H1 (cell line): ENCODE data around the gene NT5C1A. TPM values are rescaled to one million over a fixed set of nuclear protein-coding genes. Genes with fewer than 3 reads are reported as not detected.

Experiments used
- CTCF ChIA-PET: fragments of 300-600 bp; sonication (Branson Sonifier 250); formaldehyde crosslinking; loops from one replicate; lab custom pipeline; 2021; ENCODE audit not compliant: partially characterized antibody; lab: Charles Lee
- POLR2A ChIA-PET: fragments of 300-600 bp; sonication (Branson Sonifier 250); formaldehyde crosslinking; loops from one replicate; lab custom pipeline; 2021; ENCODE audit warnings: inconsistent platforms; ENCODE audit not compliant: partially characterized antibody; lab: Charles Lee
- DNase-seq, 2 experiments: peaks; one replicate each; pipeline versions ENCODE4 v3.0.0 to v3.0.0-alpha.2; 2010 to 2022; ENCODE audit warnings: low spot score in 2 of 2, low read depth in 1 of 2, mixed read lengths in 1 of 2
- FAIRE-seq: peaks from 2 replicates; lab custom pipeline; 2011; peaks lifted over from hg19 to GRCh38; lab: Jason Lieb, UNC
- H2AFZ ChIP-seq: 2 replicates; pipeline ENCODE4 v1.8.1; 2012; ENCODE audit warnings: low read length, inconsistent platforms
- H2AK5ac ChIP-seq: 2 replicates; pipeline ENCODE4 v1.6.1; 2013; ENCODE audit warnings: low read depth, low read length
- H2BK120ac ChIP-seq: replicated peaks from 2 replicates; pipeline ENCODE3; 2013; ENCODE audit warnings: low read depth, low read length, inconsistent platforms
- H2BK12ac ChIP-seq: 2 replicates; pipeline ENCODE4 v1.6.1; 2013; ENCODE audit warnings: low read depth, low read length
- H2BK15ac ChIP-seq: 2 replicates; pipeline ENCODE4 v1.6.1; 2013; ENCODE audit warnings: low read length
- H2BK20ac ChIP-seq: 2 replicates; pipeline ENCODE4 v1.6.1; 2013; ENCODE audit warnings: low read length
- H2BK5ac ChIP-seq: 2 replicates; pipeline ENCODE4 v1.6.1; 2013; ENCODE audit warnings: low read depth, low read length
- H3K14ac ChIP-seq: 2 replicates; pipeline ENCODE4 v1.6.1; 2013; ENCODE audit warnings: inconsistent platforms; ENCODE audit not compliant: insufficient read length
- H3K18ac ChIP-seq: 2 replicates; pipeline ENCODE4 v1.6.1; 2013; ENCODE audit warnings: low read length; ENCODE audit errors: extremely low read depth
- H3K23ac ChIP-seq: 2 replicates; pipeline ENCODE4 v1.6.1; 2013; ENCODE audit warnings: inconsistent platforms; ENCODE audit not compliant: insufficient read length
- H3K23me2 ChIP-seq: 2 replicates; pipeline ENCODE4 v1.6.1; 2013; ENCODE audit warnings: low read depth, low read length
- H3K27ac ChIP-seq: 2 replicates; pipeline ENCODE4 v1.6.1; 2011; ENCODE audit warnings: low read depth, low read length, inconsistent platforms
- H3K27me3 ChIP-seq, 4 experiments: replicated peaks in 1 of 4; 1 replicate in 1 of 4; 2 replicates in 3 of 4; pipeline versions ENCODE4 v1.6.1 to v1.8.1; 2011 to 2013; ENCODE audit warnings: low read length in 3 of 4, mild to moderate bottlenecking in 3 of 4, inconsistent platforms in 2 of 4, mixed read lengths in 2 of 4, moderate library complexity in 1 of 4; ENCODE audit not compliant: control insufficient read depth in 3 of 4, insufficient read depth in 3 of 4; ENCODE audit errors: extremely low read depth in 1 of 4
- H3K36me3 ChIP-seq, 4 experiments: 2 replicates each; pipeline versions ENCODE4 v1.6.1 to v1.8.1; 2011 to 2013; ENCODE audit warnings: mild to moderate bottlenecking in 4 of 4, low read length in 3 of 4, moderate library complexity in 2 of 4, control low read depth in 1 of 4, inconsistent platforms in 1 of 4; ENCODE audit not compliant: insufficient read depth in 4 of 4, control insufficient read depth in 2 of 4
- H3K4ac ChIP-seq: replicated peaks from 2 replicates; pipeline ENCODE3; 2013; ENCODE audit warnings: low read length, low read depth, mixed read lengths, inconsistent platforms; ENCODE audit not compliant: insufficient read length
- H3K4me1 ChIP-seq, 4 experiments: replicated peaks in 1 of 4; 1 replicate in 1 of 4; 2 replicates in 3 of 4; pipeline versions ENCODE4 v1.6.1 to v1.8.1; 2011 to 2013; ENCODE audit warnings: low read length in 3 of 4, inconsistent platforms in 2 of 4, mixed read lengths in 1 of 4; ENCODE audit not compliant: insufficient read depth in 4 of 4, control insufficient read depth in 3 of 4
- H3K4me2 ChIP-seq, 2 experiments: 2 replicates each; pipeline versions ENCODE4 v1.6.1 to v1.8.1; 2011 to 2013; ENCODE audit warnings: low read depth in 2 of 2, low read length in 2 of 2, control low read depth in 1 of 2, inconsistent platforms in 1 of 2, mild to moderate bottlenecking in 1 of 2; ENCODE audit not compliant: insufficient read depth in 1 of 2
- H3K4me3 ChIP-seq, 4 experiments: fragments of 200-600, 300-600 bp in 1 of 4; sonication (generic), shearing (Covaris generic), sonication (Bioruptor Twin) in 1 of 4; 2 replicates each; pipeline versions ENCODE4 v1.5.1 to v1.8.1; 2011 to 2016; ENCODE audit warnings: low read length in 4 of 4, low read depth in 3 of 4, control low read depth in 2 of 4, inconsistent platforms in 2 of 4, mild to moderate bottlenecking in 2 of 4, mixed read lengths in 1 of 4, moderate library complexity in 1 of 4; ENCODE audit not compliant: insufficient read depth in 2 of 4; ENCODE audit errors: extremely low read depth in 1 of 4
- H3K56ac ChIP-seq: replicated peaks from 2 replicates; pipeline ENCODE3; 2013; ENCODE audit warnings: low read depth, mild to moderate bottlenecking, mixed read lengths, low read length, inconsistent platforms; ENCODE audit not compliant: insufficient read length
- H3K79me1 ChIP-seq: 2 replicates; pipeline ENCODE4 v1.6.1; 2013; ENCODE audit warnings: low read depth, low read length, control low read depth
- H3K79me2 ChIP-seq, 2 experiments: 2 replicates each; pipeline versions ENCODE4 v1.6.1 to v1.8.1; 2012 to 2013; ENCODE audit warnings: low read length in 2 of 2, mild to moderate bottlenecking in 2 of 2, inconsistent platforms in 1 of 2; ENCODE audit not compliant: insufficient read depth in 2 of 2, control insufficient read depth in 1 of 2
- H3K9ac ChIP-seq, 4 experiments: replicated peaks in 1 of 4; 1 replicate in 1 of 4; 2 replicates in 3 of 4; pipeline versions ENCODE4 v1.6.1 to v1.8.1; 2011 to 2013; ENCODE audit warnings: low read depth in 3 of 4, low read length in 3 of 4, control low read depth in 2 of 4, mild to moderate bottlenecking in 2 of 4, moderate library complexity in 2 of 4, inconsistent platforms in 1 of 4; ENCODE audit errors: extremely low read depth in 1 of 4
- H3K9me3 ChIP-seq, 2 experiments: 2 replicates each; pipeline versions ENCODE4 v1.6.1 to v1.8.1; 2012 to 2013; ENCODE audit warnings: mild to moderate bottlenecking in 2 of 2, moderate library complexity in 2 of 2, control low read depth in 1 of 2, inconsistent platforms in 1 of 2, low read depth in 1 of 2, low read length in 1 of 2, mixed read lengths in 1 of 2; ENCODE audit not compliant: insufficient read depth in 2 of 2
- H4K20me1 ChIP-seq, 2 experiments: replicated peaks in 1 of 2; 2 replicates each; pipeline versions ENCODE3 to v1.8.1; 2011 to 2013; ENCODE audit warnings: inconsistent platforms in 2 of 2, low read length in 2 of 2, mild to moderate bottlenecking in 1 of 2; ENCODE audit not compliant: insufficient read depth in 2 of 2, control insufficient read depth in 1 of 2
- H4K5ac ChIP-seq: 2 replicates; pipeline ENCODE4 v1.6.1; 2013; ENCODE audit warnings: low read length, low read depth, mixed read lengths, inconsistent platforms; ENCODE audit not compliant: insufficient read length
- H4K8ac ChIP-seq: 2 replicates; pipeline ENCODE4 v1.8.0; 2013; ENCODE audit warnings: mild to moderate bottlenecking, moderate library complexity, low read length, inconsistent platforms; ENCODE audit not compliant: insufficient read depth; ENCODE audit errors: extremely low read depth
- H4K91ac ChIP-seq: replicated peaks from 2 replicates; pipeline ENCODE3; 2013; ENCODE audit warnings: low read length, mixed read lengths, inconsistent platforms; ENCODE audit not compliant: insufficient read length
- BACH1 ChIP-seq: IDR thresholded peaks from 2 replicates; pipeline ENCODE4 v1.6.1; 2012; ENCODE audit warnings: low read length, improper control_type of control experiment
- CBX5 ChIP-seq: fragments of 300-800, 300-1000 bp; sonication (generic); IDR thresholded peaks from 2 replicates; pipeline ENCODE4 v1.7.1; 2016; ENCODE audit warnings: antibody characterized with exemption, low read length, low read depth
- CEBPB ChIP-seq: IDR thresholded peaks from 2 replicates; pipeline ENCODE4 v1.6.1; 2012; ENCODE audit warnings: low read depth, low read length
- CREB1 ChIP-seq: IDR thresholded peaks from 2 replicates; pipeline ENCODE4 v1.6.1; 2012; ENCODE audit warnings: inconsistent platforms
- EP300 ChIP-seq, 2 experiments: IDR thresholded peaks; 1 replicate in 1 of 2; 2 replicates in 1 of 2; pipeline ENCODE4 v1.6.1; 2011 to 2012; ENCODE audit warnings: low read depth in 2 of 2, low read length in 2 of 2, mild to moderate bottlenecking in 2 of 2, borderline replicate concordance in 1 of 2, inconsistent platforms in 1 of 2, moderate library complexity in 1 of 2
- HDAC6 ChIP-seq: IDR thresholded peaks from one replicate; pipeline ENCODE4 v1.7.1; 2012; ENCODE audit warnings: low read depth, mild to moderate bottlenecking, inconsistent platforms, low read length, moderate library complexity
- JUN ChIP-seq: IDR thresholded peaks from 2 replicates; pipeline ENCODE4 v1.6.1; 2011; ENCODE audit warnings: low read depth, mild to moderate bottlenecking, improper control_type of control experiment, low read length
- KDM1A ChIP-seq: fragments of 200-600, 300-600 bp; sonication (generic); IDR thresholded peaks from 2 replicates; pipeline ENCODE4 v1.7.1; 2016; ENCODE audit warnings: mild to moderate bottlenecking, low read length, borderline replicate concordance
- RFX5 ChIP-seq: IDR thresholded peaks from 2 replicates; pipeline ENCODE4 v1.6.1; 2011; ENCODE audit warnings: low read depth, low read length, improper control_type of control experiment, borderline replicate concordance
- WGBS, 2 experiments: shearing (Covaris generic) in 1 of 2; methylation state at CpG; one replicate each; pipeline versions ENCODE4 v1.1.6 to v1.1.7; 2013 to 2015; ENCODE audit warnings: low lambda C conversion rate in 2 of 2, mixed read lengths in 2 of 2, inconsistent platforms in 1 of 2, low coverage in 1 of 2, missing lambda C conversion rate in 1 of 2; ENCODE audit not compliant: insufficient replicate concordance in 2 of 2, insufficient coverage in 1 of 2, insufficient read length in 1 of 2; ENCODE audit errors: extremely low coverage in 1 of 2, missing lambda C conversion rate in 1 of 2; 5-methylcytosine and 5-hydroxymethylcytosine counted together
- polyA plus RNA-seq, 7 experiments: library from polyadenylated mRNA; depleted of rRNA in 3 of 7; stranded (reverse) in 5 of 7; unstranded in 2 of 7; fragments of >200 nt in 5 of 7; fragments of 200-250 nt in 2 of 7; gene quantifications; 1 replicate in 5 of 7; 2 replicates in 1 of 7; 4 replicates in 1 of 7; pipeline versions ENCODE4 v1.2.1 to v1.2.3, GENCODE V29; 2011 to 2013; ENCODE audit warnings: missing spikeins in 2 of 7, mixed read lengths in 2 of 7
- total RNA-seq: library from RNA; stranded (reverse); fragmentation: NEBNext Ultra II Directional; extraction: Animal tissue kit (Norgen Biotek cat#: 25700); gene quantifications from 2 replicates; pipeline ENCODE4 v1.2.1, GENCODE V29; 2021
- TF ChIP-seq, protein P1 (sequence below): IDR thresholded peaks from 2 replicates; pipeline ENCODE4 v1.6.1; 2012; ENCODE audit warnings: low read length, inconsistent platforms
- TF ChIP-seq, protein P2 (sequence below): IDR thresholded peaks from 2 replicates; pipeline ENCODE4 v1.6.1; 2012; ENCODE audit warnings: inconsistent platforms

NT5C1A gene
- total and polyA plus RNA-seq, 2 of the 8 experiments (the other 6 are each of a cell fraction or from before 2014, with no cell fraction given) = not detected

DNA sequence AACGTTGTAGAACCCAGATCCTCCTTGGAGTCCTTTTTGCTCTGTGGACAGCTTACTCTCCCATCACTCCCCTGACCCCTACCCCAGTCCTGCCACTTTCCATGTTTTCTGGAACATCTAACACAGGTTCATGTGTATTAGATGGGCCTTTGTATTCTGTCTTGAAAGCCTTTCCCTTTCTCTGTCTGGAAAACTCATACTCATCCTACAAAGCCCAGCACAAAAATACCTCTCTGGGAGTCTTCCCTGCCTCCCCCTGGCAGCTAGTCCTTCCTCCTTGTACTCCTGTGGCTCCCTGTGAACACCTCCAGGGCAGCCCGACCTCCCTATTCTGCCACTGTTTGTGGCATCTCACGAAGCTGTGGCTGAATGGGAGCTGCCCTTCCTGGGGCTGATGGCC, 24.7 kb downstream of the NT5C1A start:
- H3K27me3 ChIP-seq = peaks cover 0 to 10% (median 1%) of the 10 kb centered on the region in 4 experiments; a peak in 2 of 7 replicates
- H2BK120ac ChIP-seq = no peak overlapping the region
- ChIA-PET CTCF (interaction anchor here (0.6 to 17.8 kb wide), 17 partner anchors 10 to 330 kb away, joined by 3 to 469 read pairs (median 6); partner anchors contain the start of gene HEYL), POLR2A (interaction anchor here (0.7 to 2.2 kb wide), 8 partner anchors 8 to 239 kb away, joined by 3 to 11 read pairs (median 3); no protein-coding TSS in a partner anchor)
- 72% methylated on average over 3 of the region's 3 CpGs; no CpG with 5 or more reads in 1 of the 2 experiments for WGBS, 2 experiments
- no peak overlapping the region for H2BK15ac ChIP-seq
- no peak overlapping the region for H3K9ac ChIP-seq
- no peaks in the 10 kb centered on the region for H4K20me1 ChIP-seq
- H2BK12ac ChIP-seq = peak overlapping the region; percentile 4; the same call in 1 of the 2 replicates
- no peak for DNase-seq
- no peaks in the 10 kb centered on the region for H3K9me3 ChIP-seq
- no peak overlapping the region for H2BK20ac ChIP-seq
- H3K4me2 ChIP-seq = no peak overlapping the region
- no peak overlapping the region for H4K91ac ChIP-seq
- no peak for FAIRE-seq
- H2AK5ac ChIP-seq = no peak overlapping the region
- no peaks in the 10 kb centered on the region for H3K23me2 ChIP-seq
- H3K4me3 ChIP-seq = no peak overlapping the region
- H2BK5ac ChIP-seq = no peak overlapping the region
- no peak overlapping the region for H3K18ac ChIP-seq
- H3K14ac ChIP-seq = no peak overlapping the region
- H3K23ac ChIP-seq = no peak overlapping the region
- H4K5ac ChIP-seq = no peak overlapping the region
- H3K56ac ChIP-seq = no peak overlapping the region
- H3K36me3 ChIP-seq = no peaks in the 10 kb centered on the region
- H3K27ac ChIP-seq = no peak overlapping the region
- no peak overlapping the region for H2AFZ ChIP-seq
- H3K79me1 ChIP-seq = no peaks in the 10 kb centered on the region
- no peak overlapping the region for H4K8ac ChIP-seq
- no peaks in the 10 kb centered on the region for H3K79me2 ChIP-seq
- H3K4me1 ChIP-seq = peaks cover 0 to 6% (median 5%) of the 10 kb centered on the region in 4 experiments; a peak in 6 of 7 replicates
- H3K4ac ChIP-seq = no peak overlapping the region
- TF ChIP-seq RFX5 = no peak
- TF ChIP-seq CBX5 = no peak
- TF ChIP-seq JUN = no peak
- TF ChIP-seq, protein P1, sequence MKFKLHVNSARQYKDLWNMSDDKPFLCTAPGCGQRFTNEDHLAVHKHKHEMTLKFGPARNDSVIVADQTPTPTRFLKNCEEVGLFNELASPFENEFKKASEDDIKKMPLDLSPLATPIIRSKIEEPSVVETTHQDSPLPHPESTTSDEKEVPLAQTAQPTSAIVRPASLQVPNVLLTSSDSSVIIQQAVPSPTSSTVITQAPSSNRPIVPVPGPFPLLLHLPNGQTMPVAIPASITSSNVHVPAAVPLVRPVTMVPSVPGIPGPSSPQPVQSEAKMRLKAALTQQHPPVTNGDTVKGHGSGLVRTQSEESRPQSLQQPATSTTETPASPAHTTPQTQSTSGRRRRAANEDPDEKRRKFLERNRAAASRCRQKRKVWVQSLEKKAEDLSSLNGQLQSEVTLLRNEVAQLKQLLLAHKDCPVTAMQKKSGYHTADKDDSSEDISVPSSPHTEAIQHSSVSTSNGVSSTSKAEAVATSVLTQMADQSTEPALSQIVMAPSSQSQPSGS = no peak
- TF ChIP-seq CREB1 = no peak
- no peak for TF ChIP-seq KDM1A
- TF ChIP-seq HDAC6 = no peak
- no peak for TF ChIP-seq EP300 (IDR thresholded peaks at IDR 0.05; ENCODE audit: borderline replicate concordance in 1 of 2, low read depth in 2 of 2, low read length in 2 of 2)
- TF ChIP-seq, protein P2, sequence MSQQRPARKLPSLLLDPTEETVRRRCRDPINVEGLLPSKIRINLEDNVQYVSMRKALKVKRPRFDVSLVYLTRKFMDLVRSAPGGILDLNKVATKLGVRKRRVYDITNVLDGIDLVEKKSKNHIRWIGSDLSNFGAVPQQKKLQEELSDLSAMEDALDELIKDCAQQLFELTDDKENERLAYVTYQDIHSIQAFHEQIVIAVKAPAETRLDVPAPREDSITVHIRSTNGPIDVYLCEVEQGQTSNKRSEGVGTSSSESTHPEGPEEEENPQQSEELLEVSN = no peak
- no peak for TF ChIP-seq BACH1
- no peak for TF ChIP-seq CEBPB
